ENCODE results near the gene CELSR1. TPM values are rescaled to one million over a fixed set of nuclear protein-coding genes. Genes with fewer than 3 reads are reported as not detected.

CELSR1 gene
- total and polyA plus RNA-seq, 5 donors, result 5.5 to 7.9 (median 5.7) TPM

- Histone ChIP-seq H3K4me1 (ENCODE audit: control insufficient read depth, insufficient read depth, low read length) (no peaks in the 10 kb centered on the region), H3K27ac (ENCODE audit: low read length) (no peak overlapping the region), H3K4me3 (ENCODE audit: low read length) (no peak overlapping the region), H3K9me3 (ENCODE audit: control insufficient read depth, low read length) (no peaks in the 10 kb centered on the region), H3K27me3 (ENCODE audit: control insufficient read depth, insufficient read depth) (no peaks in the 10 kb centered on the region)
- 94% methylated on average over 8 of the region's 8 CpGs for WGBS
- intact Hi-C loops (cut with DNase I), result no loop called here
- no peak for DNase-seq
- no peak for ATAC-seq
Measured at GRCh38 chr22:46464296-46464695, 73.1 kb downstream of the CELSR1 start.

DNA sequence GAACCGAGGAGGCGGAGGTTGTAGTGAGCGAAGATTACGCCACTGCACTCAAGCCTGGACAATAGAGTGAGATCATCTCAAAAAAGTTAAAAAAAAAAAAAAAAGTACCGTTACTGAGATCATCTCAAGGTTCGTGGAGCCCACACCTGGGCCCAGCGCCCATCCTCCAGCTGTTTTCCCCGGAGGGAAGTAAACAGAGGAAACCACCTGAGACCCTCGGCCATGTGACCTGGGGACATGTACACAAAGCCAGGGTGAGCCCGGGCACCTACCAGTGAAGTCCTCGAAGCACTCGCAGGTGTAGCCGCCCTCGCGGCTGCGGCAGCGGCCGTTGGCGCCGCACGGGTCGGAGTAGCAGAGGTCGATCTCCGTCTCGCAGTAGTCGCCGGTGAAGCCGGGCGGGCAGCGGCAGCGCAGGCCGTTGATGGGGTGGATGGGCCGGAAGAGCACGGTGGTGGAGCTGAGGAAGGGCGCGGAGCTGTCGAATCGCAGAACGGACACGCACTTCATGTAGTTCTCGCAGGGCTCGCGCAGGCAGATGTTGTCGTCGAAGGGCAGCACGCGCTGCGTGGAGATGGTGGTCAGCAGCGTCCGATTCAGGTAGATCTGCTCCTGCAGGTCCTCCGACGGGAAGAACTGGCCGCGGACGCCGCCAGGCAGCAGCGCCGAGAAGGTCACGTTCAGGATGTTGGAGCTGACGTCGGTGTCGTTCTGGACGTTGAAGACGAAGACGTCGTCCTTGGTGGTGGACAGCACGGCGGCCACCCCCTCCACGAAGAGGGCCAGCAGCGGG lies 73.8 kb downstream of the CELSR1 start:
- Histone ChIP-seq H3K4me1 (ENCODE audit: control insufficient read depth, insufficient read depth, low read length) (no peaks in the 10 kb centered on the region), H3K9me3 (ENCODE audit: control insufficient read depth, low read length) (no peaks in the 10 kb centered on the region), H3K27ac (ENCODE audit: low read length) (no peak overlapping the region), H3K4me3 (ENCODE audit: low read length) (no peak overlapping the region), H3K27me3 (ENCODE audit: control insufficient read depth, insufficient read depth) (no peaks in the 10 kb centered on the region)
- ATAC-seq (no peak), DNase-seq (no peak)
- intact Hi-C loops (cut with DNase I), result no loop called here
- WGBS, result 95% methylated on average over 70 of the region's 70 CpGs

- DNase-seq (no peak), ATAC-seq (no peak)
- intact Hi-C loops (cut with DNase I), result no loop called here
- Histone ChIP-seq H3K9me3 (ENCODE audit: control insufficient read depth, low read length) (no peaks in the 10 kb centered on the region), H3K4me3 (ENCODE audit: low read length) (no peak overlapping the region), H3K27ac (ENCODE audit: low read length) (no peak overlapping the region), H3K4me1 (ENCODE audit: control insufficient read depth, insufficient read depth, low read length) (no peaks in the 10 kb centered on the region), H3K27me3 (ENCODE audit: control insufficient read depth, insufficient read depth) (no peaks in the 10 kb centered on the region)
- 83% methylated on average over 18 of the region's 18 CpGs for WGBS
Measured at GRCh38 chr22:46462726-46463371, 74.6 kb downstream of the CELSR1 start.

DNA sequence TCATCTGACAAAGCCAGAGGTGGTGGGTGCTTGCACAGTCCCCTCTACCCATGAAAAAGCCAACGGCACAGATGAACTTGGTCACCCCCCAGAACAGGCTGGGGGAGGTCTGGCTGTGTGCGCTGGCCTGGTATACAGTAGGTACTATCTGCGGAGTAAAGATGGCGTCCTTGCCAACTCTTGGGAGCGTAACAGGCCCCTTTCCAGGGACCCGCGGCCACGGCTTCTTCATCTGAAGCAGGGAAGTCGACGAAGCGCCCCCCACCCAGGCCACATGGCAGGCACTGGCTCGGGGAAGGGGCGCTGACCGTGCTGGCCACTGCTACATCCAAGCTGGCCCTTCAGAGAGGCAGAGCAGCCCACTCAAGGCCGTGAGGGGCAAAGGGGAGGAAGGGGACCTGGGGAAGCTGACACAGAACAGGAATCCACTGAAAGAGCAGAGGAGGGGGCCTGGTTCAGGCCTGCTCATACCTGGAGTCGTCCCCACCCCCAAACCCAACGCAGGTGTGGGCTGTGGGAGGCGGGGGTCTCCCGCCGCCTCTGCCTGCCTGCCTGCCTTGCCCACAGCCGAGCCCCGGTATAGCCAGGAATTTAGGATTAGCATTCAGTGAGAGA lies 75.7 kb downstream of the CELSR1 start:
- intact Hi-C loops (cut with DNase I), result no loop called here
- no peak overlapping the region for H3K4me3 ChIP-seq (ENCODE audit: low read length)
- no peaks in the 10 kb centered on the region for H3K27me3 ChIP-seq (ENCODE audit: control insufficient read depth, insufficient read depth)
- ATAC-seq (no peak), DNase-seq (no peak)
- H3K4me1 ChIP-seq (ENCODE audit: control insufficient read depth, insufficient read depth, low read length), result no peaks in the 10 kb centered on the region
- 88% methylated on average over 22 of the region's 22 CpGs for WGBS
- H3K9me3 ChIP-seq (ENCODE audit: control insufficient read depth, low read length), result no peaks in the 10 kb centered on the region
- H3K27ac ChIP-seq (ENCODE audit: low read length), result no peak overlapping the region

DNA sequence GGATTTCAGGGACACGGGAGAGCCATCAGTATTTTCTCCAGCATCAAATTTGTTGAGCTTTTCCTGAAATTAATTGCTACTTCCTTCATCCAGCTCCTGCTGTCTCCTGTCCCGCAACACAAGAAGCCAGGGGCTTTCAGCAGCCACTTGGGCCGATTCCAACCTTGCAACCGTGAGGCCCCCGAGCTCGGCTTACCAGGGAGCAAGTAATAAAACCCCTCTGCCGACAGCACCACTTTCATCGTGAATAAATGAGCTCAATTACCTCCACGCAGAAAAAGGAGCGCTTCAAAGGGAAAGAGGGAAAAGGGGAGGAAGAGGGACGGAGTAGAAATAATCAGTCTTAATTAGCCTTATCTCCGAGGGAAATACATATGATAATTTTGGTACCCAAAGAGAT lies 76.6 kb downstream of the CELSR1 start:
- 43% methylated on average over 12 of the region's 12 CpGs for WGBS
- H3K4me1 ChIP-seq (ENCODE audit: control insufficient read depth, insufficient read depth, low read length), result no peaks in the 10 kb centered on the region
- no peak overlapping the region for H3K27ac ChIP-seq (ENCODE audit: low read length)
- H3K27me3 ChIP-seq (ENCODE audit: control insufficient read depth, insufficient read depth), result no peaks in the 10 kb centered on the region
- H3K4me3 ChIP-seq (ENCODE audit: low read length), result no peak overlapping the region
- ATAC-seq (no peak), DNase-seq (no peak)
- intact Hi-C loops (cut with DNase I), result no loop called here
- no peaks in the 10 kb centered on the region for H3K9me3 ChIP-seq (ENCODE audit: control insufficient read depth, low read length)

DNA sequence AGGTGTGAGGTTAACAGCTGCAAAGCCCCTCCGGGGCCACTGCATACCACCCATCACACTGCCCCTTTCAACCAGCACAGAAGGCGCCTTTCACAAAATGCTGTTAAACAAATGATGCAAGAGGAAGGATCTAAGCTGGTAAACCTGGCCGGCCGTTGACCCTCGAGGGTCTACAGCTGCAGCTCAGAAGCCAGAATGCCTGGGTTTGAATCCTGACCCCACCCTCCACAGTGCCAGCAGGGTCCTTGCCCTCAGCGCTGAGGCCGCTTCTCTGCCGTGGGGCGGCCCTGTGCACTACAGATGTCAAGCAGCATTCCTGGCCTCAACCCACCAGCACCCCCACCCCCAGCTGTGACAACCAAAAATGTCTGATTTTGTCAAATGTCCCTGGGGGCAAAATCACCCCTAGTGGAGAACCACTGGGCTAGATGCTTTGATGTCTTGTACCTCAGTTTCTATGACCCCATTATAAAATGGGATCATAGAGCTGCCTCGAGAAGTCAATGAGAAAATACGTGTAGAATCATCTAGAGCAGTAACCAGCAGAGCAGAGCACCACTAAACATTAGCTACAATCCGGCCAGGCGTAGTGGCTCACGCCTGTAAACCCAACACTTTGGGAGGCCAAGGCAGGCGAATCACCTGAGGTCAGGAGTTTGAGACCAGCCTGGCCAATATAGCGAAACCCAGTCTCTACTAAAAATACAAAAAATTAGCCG lies 77.9 kb downstream of the CELSR1 start:
- Histone ChIP-seq H3K27me3 (ENCODE audit: control insufficient read depth, insufficient read depth) (no peaks in the 10 kb centered on the region), H3K27ac (ENCODE audit: low read length) (no peak overlapping the region), H3K4me1 (ENCODE audit: control insufficient read depth, insufficient read depth, low read length) (no peaks in the 10 kb centered on the region), H3K4me3 (ENCODE audit: low read length) (no peak overlapping the region), H3K9me3 (ENCODE audit: control insufficient read depth, low read length) (no peaks in the 10 kb centered on the region)
- WGBS, result 89% methylated on average over 17 of the region's 17 CpGs
- DNase-seq (no peak), ATAC-seq (no peak)
- intact Hi-C loops (cut with DNase I), result no loop called here

DNA sequence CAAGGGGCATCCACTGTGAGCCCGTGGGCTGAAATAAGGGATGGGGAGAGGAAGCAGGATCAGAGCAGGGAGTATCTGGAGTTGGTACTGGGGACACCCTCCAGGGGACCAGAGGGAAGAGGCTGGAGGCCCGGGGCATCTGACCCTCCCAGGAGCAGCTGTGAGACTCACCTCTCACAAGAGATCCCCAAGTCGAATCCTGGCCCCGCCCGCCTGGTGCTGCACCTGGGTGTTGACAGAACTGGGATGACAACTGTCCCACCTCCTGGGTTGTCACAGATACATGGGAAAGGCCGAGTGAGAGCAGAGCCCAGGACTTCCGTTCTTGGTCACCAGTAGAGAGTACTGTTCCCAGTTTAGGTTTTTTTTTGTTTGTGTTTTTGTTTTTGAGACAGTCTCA lies 78.9 kb downstream of the CELSR1 start:
- DNase-seq (no peak), ATAC-seq (no peak)
- no peaks in the 10 kb centered on the region for H3K4me1 ChIP-seq (ENCODE audit: control insufficient read depth, insufficient read depth, low read length)
- H3K9me3 ChIP-seq (ENCODE audit: control insufficient read depth, low read length), result no peaks in the 10 kb centered on the region
- 78% methylated on average over 7 of the region's 7 CpGs for WGBS
- H3K27me3 ChIP-seq (ENCODE audit: control insufficient read depth, insufficient read depth), result no peaks in the 10 kb centered on the region
- no peak overlapping the region for H3K4me3 ChIP-seq (ENCODE audit: low read length)
- intact Hi-C loops (cut with DNase I), result no loop called here
- no peak overlapping the region for H3K27ac ChIP-seq (ENCODE audit: low read length)

DNA sequence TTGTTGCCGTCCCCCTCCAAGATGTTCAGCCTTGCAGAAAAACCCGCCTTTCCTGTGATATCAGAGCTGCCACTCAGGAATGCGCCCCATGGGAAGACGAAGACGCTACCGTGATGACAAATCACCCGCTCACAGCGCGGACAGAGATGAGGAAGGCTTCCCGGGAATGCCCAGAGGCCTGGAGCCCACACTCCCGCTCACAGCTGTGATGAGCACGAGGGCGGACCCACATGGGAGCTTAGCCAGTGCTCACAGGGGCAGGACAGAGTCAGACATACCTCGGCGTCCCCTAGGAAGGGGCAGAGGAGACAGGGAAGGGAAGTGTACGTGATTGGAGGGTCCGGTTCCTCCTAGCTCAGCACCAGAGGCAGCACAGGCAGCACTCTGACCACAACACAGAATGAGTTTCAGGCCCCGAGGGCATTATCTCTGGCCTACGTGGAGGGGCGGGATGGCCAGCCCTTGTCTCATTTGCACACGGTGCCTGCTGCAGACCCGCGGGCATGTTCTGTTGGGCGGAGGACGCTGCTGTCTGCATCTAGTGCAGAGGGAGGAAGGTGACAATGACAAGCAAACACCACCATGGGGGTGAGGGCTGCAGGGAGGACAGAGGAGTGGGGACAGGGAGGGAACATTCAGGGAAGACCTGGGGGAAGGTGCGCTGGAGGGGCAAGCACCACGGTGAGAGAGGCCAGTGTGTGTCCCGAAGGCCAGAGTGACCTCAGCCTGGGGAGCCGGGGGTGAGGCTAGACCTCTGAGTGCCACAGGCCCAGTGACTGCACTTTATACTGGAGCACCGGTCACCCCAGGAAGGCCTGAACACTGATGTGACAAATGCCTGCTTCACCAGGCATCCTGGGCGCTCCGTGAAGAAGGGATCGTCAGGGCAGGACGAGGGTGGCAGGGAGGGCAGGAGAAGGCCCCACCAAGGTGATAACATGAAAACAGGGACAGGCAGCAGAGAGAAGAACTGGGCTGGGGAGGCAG lies 79.6 kb downstream of the CELSR1 start:
- ATAC-seq, result no peak
- H3K9me3 ChIP-seq (ENCODE audit: control insufficient read depth, low read length), result no peaks in the 10 kb centered on the region
- intact Hi-C loops (cut with DNase I), result no loop called here
- WGBS, result 60% methylated on average over 34 of the region's 34 CpGs
- no peaks in the 10 kb centered on the region for H3K4me1 ChIP-seq (ENCODE audit: control insufficient read depth, insufficient read depth, low read length)
- H3K27ac ChIP-seq (ENCODE audit: low read length), result no peak overlapping the region
- H3K4me3 ChIP-seq (ENCODE audit: low read length), result no peak overlapping the region
- H3K27me3 ChIP-seq (ENCODE audit: control insufficient read depth, insufficient read depth), result no peaks in the 10 kb centered on the region
- DNase-seq, result no peak

DNA sequence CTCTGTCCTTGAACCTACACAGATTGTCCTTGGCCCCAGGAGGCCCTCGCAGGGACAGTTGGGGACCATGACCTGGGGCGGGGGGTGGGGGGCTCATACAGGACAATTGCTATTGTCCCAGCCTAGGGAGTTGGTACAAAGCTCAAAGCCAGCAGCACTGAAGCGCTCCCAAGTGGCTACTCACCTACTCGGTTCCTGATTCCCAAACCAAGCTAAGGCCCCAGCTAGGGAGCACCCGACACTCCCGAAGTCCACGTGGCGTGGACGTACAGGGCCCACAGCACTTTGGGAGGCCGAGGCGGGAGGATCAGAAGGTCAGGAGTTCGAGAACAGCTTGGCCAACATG lies 80.6 kb downstream of the CELSR1 start:
- intact Hi-C loops (cut with DNase I), result no loop called here
- 92% methylated on average over 12 of the region's 12 CpGs for WGBS
- no peak overlapping the region for H3K27ac ChIP-seq (ENCODE audit: low read length)
- ATAC-seq, result no peak
- no peaks in the 10 kb centered on the region for H3K9me3 ChIP-seq (ENCODE audit: control insufficient read depth, low read length)
- no peaks in the 10 kb centered on the region for H3K27me3 ChIP-seq (ENCODE audit: control insufficient read depth, insufficient read depth)
- no peak for DNase-seq
- no peaks in the 10 kb centered on the region for H3K4me1 ChIP-seq (ENCODE audit: control insufficient read depth, insufficient read depth, low read length)
- no peak overlapping the region for H3K4me3 ChIP-seq (ENCODE audit: low read length)

DNA sequence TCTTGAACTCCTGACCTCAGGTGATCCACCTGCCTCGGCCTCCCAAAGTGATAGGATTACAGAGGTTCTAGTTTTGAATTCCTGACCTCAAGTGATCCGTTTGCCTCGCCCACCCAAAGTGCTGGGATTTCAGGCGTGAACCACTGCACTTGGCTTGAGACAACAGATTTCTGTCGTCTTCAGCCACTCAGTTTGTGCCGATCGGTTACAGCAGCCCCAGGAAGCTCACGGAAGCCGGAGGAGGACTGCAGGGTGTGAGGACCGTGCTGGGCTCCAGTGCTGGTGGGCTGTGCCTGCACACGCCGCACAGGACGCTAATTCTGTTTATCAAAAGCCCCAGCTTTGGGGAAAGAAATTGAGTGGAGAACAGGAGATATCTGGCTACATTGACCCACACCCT lies 82.0 kb downstream of the CELSR1 start:
- intact Hi-C loops (cut with DNase I), result no loop called here
- no peaks in the 10 kb centered on the region for H3K4me1 ChIP-seq (ENCODE audit: control insufficient read depth, insufficient read depth, low read length)
- H3K4me3 ChIP-seq (ENCODE audit: low read length), result no peak overlapping the region
- DNase-seq, result no peak
- no peak overlapping the region for H3K27ac ChIP-seq (ENCODE audit: low read length)
- no peaks in the 10 kb centered on the region for H3K27me3 ChIP-seq (ENCODE audit: control insufficient read depth, insufficient read depth)
- no peak for ATAC-seq
- no peaks in the 10 kb centered on the region for H3K9me3 ChIP-seq (ENCODE audit: control insufficient read depth, low read length)
- 64% methylated on average over 13 of the region's 13 CpGs for WGBS

Measured in right cardiac atrium (tissue), 5 donors.